CD4-positive, alpha-beta T cell treated with Interferon alpha-2 for 1 hour (primary cell): ENCODE results near the gene EPHB4.
"Not testable (repeated sequence)": the region's sequence is repeated elsewhere in the genome, so short reads cannot be mapped to it uniquely, and the experiment has no call there.

Source experiments
- DNase-seq, 2 donors: peaks; one replicate each; pipeline ENCODE4 v3.0.0-alpha.2; 2020 to 2022

Gene EPHB4

DNA sequence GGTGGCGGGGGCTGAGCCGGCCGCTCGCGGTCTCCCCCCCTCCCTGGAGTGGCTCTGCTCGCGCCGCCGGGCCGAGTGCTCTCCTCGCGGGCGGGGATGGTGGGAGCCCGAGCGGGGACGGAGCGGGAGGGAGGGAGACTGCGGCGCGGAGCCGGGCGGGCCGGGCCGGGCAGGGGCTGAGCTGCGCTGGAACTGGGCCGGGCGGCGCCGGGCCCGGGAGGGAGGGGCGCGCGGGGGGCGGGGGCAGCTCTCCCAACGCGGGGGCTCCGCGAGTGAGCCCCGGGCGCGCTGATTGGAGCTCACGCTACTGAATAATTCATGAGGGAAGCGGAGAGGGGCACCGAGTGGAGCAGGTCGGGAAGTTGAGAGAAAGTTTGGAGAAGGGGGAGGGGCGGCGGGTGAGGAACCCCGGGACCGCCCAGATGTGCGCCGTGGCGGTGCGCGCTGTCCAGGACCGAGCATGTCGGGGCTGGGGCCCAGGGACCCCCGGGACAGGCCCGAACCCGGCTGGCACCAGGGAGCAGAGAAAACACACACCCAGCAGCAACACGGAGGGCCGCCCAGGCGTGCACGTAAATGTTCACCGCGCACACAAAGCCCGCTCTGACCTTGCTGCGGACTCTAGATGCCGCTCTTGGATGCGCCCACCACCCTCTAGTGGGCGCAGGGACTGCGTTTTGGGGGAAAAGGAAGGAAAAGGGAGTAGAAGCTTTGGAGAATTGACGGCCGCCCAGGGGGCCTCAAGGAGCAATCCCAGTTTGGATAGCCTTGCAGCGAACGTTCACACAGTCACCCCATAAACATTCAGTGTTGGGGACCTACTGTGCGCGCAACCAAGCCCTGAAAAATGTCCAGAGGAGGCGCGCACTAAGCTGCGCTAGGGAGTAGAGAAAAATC, at the start of gene EPHB4:
EPHB4 (minus strand) TSS at position 194 of the 897 bp plus-strand sequence. CDS start 493 bp downstream, outside the sequence.
- no peak for DNase-seq

DNA sequence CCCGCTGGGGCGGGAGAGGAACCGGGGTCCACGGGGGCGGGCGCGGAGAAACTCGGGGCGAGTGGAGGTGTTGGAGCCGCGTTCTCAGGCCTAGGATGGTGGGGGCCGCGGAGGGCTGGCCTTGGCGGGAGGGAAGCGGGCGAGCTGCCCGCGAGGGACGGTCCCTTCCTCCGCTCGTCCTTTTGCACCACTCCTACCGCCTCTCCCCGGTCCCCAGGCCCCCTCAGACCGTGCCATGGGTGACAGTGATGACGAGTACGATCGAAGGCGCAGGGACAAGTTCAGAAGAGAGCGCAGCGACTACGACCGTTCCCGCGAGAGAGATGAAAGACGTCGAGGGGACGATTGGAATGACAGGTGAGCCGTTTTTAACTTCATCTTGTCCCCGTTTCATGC, 48.0 kb upstream of the EPHB4 start:
- DNase-seq = peak in 1 of 2 donors; percentile 41

DNA sequence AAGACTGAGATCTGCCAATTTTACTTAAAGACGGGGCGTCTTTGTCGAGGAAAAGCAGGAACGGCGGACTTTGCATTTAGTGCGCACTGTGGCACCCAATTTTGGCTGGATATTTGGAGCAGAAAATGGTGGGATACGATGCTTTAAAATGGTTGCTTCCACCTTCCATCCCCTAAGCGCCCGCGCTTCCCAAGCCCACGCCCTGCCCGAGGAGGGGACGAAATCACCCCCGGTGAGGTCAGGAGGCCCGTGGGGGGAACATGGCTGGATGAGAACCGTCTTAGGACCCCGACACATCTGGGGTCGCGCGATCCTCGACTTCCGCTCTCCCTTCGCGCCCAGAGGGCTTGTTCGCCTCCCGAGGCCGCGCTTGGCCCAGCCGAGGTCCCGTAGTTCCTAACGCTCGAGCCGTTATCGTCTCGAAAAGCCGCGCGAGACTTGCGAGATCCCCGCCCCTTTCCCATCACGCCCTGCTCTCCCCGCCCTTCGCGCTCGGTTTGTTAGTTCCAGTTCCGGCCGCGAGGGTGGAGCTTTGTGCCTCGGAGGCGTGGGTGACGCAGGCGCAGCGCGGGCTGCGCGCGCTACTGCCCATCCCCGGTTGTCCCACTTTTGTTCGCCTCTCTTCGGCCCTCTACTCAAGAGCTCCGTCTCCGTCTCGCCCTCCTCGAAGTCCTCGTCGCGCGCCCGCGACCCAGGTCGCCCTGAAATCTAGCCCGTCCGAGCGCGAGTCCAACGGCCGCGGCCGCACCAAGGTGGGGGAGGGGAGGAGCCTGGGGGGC, 47.4 kb upstream of the EPHB4 start, which contains the start of gene SRRT:
SRRT (plus strand) TSS at position 527 of the 779 bp plus-strand sequence. CDS start 488 bp downstream, outside the sequence.
- DNase-seq = peak; percentile 97 to 98

- no peak for DNase-seq
These were observed 46.9 kb upstream of the EPHB4 start for GRCh38 chr7:100874300-100874576.

GRCh38 chr7:100873599-100874299, 46.4 kb upstream of the EPHB4 start:
- DNase-seq = no peak

DNA sequence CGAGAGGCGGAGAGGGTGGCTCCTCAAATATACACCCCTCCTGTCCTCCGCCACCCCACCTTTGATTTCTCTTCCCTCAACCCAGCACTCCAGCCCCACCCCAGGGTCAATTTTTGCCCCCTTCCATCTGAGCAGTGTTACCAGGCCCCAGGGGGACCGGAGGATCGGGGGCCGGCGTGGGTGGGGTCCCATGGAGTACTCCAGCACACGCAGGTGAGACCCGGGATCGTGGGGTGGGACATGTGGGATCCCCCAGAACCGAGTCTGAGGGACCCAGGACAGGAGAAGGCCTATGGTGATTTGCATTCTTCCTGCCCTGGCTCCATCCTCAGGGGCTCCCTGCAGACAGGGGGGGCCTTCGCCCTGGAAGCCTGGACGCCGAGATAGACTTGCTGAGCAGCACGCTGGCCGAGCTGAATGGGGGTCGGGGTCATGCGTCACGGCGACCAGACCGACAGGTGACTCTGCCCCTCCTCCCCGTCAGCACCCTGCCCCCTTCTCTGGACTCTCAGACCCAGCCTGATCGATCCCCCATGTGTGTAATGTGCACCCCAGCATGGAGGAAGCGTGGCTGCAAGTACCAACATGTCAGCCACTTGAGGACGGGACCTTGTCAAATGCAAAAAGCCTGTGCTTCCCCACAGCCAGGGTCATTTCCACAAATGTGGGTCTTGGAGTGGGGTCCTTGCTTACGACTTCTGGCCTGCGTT, 40.6 kb upstream of the EPHB4 start:
- DNase-seq = no peak

GRCh38 chr7:100867040-100867775, 39.9 kb upstream of the EPHB4 start, which contains the start of gene TRIP6:
TSS of gene TRIP6 (plus strand) at chr7:100867387. CDS start at chr7:100867498, 111 bp downstream.
- peak; percentile 33 to 59 for DNase-seq

GRCh38 chr7:100866729-100867039, 39.4 kb upstream of the EPHB4 start:
- DNase-seq = no peak

DNA sequence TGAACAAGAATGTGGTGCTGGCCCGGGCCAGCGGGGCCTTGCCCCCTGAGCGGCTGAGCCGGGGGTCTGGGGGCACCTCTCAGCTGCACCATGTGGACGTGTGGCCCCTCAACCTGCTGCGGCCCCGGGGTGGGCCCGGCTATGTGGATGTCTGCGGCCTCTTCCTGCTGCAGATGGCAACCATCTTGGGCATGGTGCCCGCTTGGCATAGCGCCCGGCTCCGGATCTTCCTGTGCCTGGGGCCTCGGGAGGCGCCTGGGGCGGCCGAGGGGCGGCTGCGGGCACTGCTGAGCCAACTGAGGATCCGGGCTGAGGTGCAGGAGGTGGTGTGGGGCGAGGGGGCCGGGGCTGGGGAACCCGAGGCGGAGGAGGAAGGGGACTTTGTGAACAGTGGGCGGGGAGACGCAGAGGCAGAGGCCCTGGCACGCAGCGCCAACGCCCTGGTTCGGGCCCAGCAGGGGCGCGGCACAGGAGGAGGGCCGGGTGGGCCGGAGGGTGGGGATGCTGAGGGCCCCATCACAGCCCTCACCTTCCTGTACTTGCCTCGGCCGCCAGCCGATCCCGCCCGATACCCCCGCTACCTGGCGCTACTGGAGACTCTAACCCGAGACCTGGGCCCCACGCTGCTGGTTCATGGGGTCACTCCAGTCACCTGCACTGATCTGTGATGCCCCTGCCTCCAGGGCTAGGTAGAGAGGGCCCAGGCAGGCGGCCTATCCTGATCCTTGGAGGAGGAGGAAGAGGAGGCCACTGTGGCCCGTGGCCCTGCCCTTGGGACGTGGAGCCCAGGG, 38.8 kb upstream of the EPHB4 start:
- no peak for DNase-seq

DNA sequence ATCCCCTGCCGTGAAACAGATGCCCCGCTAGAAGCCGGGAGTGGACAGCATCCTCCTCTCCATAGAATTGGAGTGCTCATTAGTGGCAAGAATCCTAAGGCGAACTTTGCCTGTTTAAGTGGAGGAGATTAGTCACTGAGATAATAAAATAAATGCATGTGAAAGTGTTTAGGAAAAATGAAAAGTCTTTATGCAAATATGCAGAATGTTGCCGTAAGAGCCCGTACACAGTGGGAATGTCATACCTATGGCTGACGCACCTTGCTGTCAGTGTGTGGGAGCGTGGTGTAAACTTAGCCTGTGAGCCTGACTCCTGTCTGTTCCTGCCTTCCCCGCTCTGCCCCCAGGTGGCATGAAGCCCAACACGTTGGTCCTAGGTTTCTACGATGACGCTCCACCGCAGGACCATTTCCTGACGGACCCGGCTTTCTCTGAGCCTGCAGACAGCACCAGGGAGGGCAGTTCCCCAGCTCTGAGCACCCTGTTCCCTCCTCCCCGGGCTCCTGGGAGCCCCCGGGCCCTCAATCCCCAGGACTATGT, 38.1 kb upstream of the EPHB4 start:
- DNase-seq = no peak

DNA sequence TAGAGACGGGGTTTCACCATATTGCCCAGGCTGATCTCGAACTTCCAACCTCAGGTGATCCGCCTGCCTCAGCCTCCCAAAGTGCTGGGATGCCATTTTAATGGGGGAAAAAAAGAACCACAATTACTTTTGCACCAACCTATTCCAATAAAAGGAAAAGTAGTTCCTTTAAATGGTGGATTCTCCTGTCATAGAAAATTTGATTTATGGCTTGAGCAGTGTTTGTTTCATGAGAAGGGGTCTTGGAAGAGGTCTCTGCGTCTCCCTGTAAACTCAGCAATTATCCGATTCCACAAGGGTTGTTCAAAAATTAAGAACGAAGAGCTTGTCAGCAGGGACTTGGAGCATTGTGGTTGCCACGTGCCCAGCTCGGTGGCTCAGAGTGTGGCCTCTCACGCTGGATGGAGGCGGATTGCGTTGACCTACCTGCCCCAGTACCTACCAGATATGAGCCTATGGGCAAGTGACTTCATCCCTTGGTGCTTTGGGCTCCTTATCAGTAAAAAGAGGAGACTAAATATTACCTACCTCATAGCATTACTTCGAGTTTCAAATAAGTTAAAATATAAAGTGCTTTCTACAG, 37.0 kb upstream of the EPHB4 start:
- no peak for DNase-seq

GRCh38 chr7:100863406-100863950, 36.2 kb upstream of the EPHB4 start:
- no peak for DNase-seq

GRCh38 chr7:100861616-100861985, 34.3 kb upstream of the EPHB4 start:
- DNase-seq = no peak

DNA sequence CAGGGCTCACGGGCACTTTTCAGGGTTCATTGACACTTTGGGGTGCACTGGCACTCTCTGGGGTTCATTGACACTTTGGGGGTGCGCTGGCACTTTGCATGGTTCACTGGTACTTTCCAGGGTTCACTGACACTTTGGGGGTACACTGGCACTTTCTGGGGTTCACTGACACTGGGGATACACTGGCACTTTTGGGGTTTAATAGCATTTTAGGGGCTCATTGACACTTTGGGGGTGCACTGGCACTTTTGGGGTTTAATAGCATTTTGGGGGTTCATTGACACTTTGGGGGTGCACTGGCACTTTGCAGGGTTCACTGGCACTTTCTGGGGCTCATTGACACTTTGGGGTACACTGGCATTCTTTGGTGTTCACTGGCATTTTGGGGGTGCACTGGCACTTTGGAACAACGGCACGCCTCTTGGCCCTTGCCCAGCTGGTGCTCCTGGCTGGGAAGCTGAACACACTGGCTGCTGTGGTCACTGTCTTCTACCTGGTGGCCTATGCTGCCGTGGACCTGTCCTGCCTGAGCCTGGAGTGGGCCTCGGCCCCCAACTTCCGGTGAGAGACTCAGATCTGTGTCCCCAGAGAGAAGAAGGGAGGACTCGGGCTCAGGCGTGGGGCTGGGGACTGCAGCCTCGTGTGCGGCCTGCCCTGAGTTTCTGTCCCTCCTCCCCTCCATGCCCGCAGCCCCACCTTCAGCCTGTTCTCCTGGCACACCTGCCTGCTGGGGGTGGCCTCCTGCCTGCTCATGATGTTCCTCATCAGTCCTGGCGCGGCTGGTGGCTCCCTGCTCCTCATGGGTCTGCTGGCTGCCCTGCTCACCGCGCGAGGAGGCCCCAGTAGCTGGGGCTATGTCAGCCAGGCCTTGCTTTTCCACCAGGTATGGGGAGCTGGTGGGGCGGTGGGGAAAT, 33.6 kb upstream of the EPHB4 start:
- no peak for DNase-seq

DNA sequence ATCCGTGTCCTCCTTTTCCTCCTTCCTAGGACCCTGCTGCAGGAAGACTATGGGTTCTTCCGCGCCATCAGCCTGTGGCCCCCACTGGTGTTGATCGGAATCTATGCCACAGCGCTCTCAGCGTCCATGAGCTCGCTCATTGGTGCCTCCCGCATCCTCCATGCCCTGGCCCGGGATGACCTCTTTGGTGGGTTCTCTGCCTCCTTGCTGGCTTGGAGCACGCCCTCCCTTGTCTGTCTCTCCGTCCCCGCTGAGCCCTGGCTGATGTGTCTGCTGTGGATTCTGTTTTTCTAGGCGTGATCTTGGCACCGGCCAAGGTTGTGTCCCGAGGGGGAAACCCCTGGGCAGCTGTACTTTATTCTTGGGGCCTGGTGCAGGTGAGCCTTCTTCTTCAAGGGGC, 32.5 kb upstream of the EPHB4 start:
- no peak for DNase-seq

- no peak for DNase-seq
These were observed 29.6 kb upstream of the EPHB4 start for GRCh38 chr7:100856871-100857282.

- no peak for DNase-seq
These were observed 28.2 kb upstream of the EPHB4 start for GRCh38 chr7:100855515-100855914.

DNA sequence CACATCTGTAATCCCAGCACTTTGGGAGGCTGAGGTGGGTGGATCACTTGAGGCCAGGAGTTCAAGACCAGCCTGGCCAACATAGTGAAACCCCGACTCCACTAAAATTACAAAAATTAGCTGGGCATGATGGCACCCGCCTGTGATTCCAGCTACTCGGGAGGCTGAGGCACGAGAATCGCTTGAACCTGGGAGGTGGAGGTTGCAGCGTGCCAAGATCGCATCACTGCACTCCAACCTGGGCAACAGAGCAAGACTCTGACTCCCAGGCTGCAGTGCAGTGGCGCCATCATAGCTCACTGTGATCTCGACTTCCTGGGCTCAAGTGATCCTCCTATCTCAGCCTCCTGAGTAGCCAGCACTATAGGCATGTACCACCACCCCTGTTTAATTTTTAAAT, 27.6 kb upstream of the EPHB4 start:
- not testable (repeated sequence) for DNase-seq
